Measurements from ENCODE around the gene SCYGR2.

GRCh38 chr2:227615906-227616305 is 17.2 kb downstream of the SCYGR2 start:
- TF ChIP-seq POLR2A (IDR thresholded peaks at IDR 0.05) = no peak
- TF ChIP-seq, protein P1, sequence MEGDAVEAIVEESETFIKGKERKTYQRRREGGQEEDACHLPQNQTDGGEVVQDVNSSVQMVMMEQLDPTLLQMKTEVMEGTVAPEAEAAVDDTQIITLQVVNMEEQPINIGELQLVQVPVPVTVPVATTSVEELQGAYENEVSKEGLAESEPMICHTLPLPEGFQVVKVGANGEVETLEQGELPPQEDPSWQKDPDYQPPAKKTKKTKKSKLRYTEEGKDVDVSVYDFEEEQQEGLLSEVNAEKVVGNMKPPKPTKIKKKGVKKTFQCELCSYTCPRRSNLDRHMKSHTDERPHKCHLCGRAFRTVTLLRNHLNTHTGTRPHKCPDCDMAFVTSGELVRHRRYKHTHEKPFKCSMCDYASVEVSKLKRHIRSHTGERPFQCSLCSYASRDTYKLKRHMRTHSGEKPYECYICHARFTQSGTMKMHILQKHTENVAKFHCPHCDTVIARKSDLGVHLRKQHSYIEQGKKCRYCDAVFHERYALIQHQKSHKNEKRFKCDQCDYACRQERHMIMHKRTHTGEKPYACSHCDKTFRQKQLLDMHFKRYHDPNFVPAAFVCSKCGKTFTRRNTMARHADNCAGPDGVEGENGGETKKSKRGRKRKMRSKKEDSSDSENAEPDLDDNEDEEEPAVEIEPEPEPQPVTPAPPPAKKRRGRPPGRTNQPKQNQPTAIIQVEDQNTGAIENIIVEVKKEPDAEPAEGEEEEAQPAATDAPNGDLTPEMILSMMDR (IDR thresholded peaks at IDR 0.05) = no peak

Data from uterus (tissue), 2 donors.